HG02938 (cell line): ENCODE measurements around the gene DES.

Experiments used
- ATAC-seq: cut with Tn5 transposase; IDR thresholded peaks from one replicate; pipeline ENCODE4 v1.9.1; 2021; ENCODE audit warnings: mild to moderate bottlenecking, moderate library complexity; ENCODE audit not compliant: unreplicated experiment

DES gene

GRCh38 chr2:219437690-219438206 is 19.6 kb downstream of the DES start:
- no peak for ATAC-seq

GRCh38 chr2:219438453-219438852 is 20.3 kb downstream of the DES start:
- no peak for ATAC-seq

DNA sequence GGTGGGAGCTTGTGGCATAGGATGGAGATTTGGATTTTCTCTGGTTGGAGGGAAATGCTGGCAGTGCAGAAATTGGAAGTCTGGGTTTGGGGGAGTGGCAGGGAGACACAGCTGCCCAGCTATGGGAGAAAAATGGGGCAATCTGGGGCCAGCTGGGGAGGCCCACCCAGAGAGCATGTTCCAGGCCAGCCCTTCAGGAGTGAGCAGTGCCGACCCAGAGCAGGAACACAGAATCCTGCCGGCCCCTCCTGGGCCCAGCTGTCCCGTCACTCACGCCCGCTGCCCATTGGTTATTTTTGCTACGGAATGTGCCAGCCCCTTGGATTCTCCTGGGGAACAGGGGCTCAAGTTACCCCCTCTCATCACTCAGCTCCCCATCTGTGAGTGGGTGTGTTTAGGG is 21.3 kb downstream of the DES start:
- ATAC-seq = no peak

GRCh38 chr2:219440388-219441256 is 22.4 kb downstream of the DES start:
- no peak for ATAC-seq

- no peak for ATAC-seq
Observed at GRCh38 chr2:219441451-219442255, 23.5 kb downstream of the DES start.

DNA sequence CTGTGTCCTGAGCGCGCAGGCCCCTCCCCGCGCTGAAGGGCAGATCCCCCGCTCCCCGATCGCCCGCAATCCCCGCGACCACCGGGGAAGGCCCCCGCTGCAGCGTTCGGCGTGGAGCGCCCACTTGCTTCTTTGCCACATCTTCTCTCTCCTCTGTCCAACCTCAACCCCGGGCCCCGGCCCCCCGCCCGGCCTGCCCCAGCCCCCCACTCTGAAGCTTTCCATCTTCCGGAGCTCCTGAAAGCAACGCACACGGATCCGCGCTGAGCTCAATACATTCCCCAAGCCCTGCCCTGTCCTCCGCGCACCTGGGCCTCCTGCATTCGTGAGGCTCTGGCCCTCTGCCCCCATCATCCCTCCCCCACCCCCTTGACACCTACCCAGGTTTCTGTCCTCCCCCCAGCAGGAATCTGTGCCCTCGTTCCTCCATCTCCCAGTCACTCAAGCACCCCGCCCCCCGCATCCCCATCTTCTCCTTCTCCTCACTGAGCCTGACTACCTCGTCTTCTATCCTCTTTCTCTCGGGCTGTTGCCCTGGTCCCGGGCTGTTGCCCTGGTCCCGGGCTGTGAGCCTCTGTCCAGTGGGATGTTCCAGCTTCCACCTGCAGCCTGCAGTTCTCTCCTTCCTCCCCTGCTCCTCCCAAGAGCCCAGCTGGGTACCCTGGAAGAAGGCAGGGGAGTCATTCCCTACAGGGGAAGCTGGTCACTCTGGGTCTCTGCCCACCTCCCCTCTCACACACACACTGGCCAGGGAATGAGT is 24.3 kb downstream of the DES start:
- no peak for ATAC-seq

DNA sequence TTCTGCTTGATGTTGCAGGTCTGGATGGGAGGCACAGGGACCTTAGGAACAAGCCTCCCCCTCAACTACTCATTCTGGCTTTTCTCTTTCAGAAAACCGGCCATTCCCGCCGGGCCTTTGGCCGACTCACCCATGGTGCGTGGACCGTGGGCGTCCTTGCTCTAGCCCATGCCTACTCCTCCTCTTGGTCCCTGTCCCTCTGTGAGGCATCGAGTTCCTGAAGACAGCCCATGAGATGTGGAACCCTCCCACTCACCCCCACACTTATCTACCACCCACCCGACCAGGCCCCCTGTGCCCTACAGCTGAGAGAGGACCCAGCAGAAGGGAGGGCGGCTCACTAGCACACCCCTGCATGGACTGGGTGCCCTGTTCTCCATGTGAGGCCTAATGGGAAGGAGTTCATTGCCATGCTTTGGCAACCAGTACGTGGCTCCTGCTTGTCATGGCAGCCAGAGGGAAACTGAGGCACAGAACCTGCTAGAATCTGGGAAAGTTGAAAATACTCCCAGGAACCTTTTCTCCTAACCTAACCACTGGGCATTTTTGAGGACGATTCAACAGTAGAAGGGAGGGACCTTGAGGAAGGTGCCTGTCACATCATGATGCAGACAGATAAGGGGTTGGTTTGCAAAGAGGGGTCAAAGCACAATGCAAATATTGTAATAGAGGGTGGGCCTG is 25.0 kb downstream of the DES start:
- no peak for ATAC-seq

- no peak for ATAC-seq
Observed at GRCh38 chr2:219443697-219444023, 25.5 kb downstream of the DES start.

GRCh38 chr2:219444566-219445091 is 26.5 kb downstream of the DES start:
- ATAC-seq = no peak

- ATAC-seq = no peak
Observed at GRCh38 chr2:219445220-219445640, 27.1 kb downstream of the DES start.

DNA sequence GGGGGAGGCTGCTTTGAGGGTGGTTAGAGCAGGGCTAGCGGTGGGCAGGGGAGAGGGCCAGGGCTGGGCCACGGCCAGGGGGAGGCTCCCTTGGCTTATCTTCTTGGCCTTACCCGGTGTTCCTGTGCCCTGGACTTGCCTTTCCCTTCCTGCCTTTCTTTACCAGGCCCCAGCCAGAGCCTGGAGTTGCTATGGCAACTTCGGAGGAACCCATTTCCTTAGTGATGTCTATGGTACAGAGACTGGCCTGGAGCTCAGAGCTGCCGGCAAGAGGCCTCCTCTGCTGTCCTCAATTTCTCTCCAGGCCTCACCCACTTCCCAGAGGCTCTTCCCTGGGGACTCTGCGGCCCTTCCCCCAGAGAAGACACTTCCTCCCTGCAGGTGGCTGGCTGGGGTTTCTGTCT is 27.9 kb downstream of the DES start:
- no peak for ATAC-seq

- no peak for ATAC-seq
Observed at GRCh38 chr2:219446689-219447088, 28.5 kb downstream of the DES start.

DNA sequence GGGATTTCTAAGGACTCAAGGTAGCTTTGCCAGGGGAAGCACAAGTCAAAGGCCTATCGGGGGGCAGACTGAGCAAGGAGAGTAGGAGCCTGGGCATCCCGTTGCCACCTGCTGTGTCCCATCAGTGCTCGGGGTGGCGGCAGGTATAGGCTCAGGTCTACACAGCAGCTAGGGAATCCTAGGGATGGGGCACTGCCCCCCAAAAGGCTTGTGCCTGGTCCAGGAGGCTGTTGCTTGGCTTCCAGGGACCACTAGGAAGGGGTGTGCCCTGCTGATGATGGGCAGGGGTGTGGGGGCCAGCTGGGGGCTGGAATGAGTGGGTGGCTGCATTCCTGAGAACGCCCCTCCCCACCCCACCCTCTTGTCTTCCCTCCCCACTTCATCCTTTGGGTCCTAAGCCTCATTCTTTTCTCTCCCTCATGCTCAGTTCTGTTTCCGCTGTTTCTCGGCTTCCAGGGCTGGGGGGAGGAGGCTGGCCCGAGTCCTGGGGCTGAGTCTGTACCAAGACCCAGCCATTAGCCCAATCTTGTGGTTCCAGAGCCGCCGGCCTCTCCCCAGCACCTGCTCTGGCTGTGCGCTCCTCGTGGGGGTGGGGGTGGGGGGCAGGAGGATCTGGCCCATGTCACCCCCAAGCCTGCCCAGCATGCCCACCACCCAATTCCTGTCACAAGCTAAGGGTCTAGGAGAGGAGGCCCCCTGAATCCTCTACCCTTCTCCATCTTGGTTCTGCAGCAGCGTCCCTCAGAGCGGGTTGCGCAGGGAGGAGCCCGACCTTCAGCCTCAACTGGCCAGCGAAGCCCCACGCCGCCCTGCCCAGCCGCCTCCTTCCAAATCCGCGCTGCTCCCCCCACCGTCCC is 29.3 kb downstream of the DES start:
- no peak for ATAC-seq

DNA sequence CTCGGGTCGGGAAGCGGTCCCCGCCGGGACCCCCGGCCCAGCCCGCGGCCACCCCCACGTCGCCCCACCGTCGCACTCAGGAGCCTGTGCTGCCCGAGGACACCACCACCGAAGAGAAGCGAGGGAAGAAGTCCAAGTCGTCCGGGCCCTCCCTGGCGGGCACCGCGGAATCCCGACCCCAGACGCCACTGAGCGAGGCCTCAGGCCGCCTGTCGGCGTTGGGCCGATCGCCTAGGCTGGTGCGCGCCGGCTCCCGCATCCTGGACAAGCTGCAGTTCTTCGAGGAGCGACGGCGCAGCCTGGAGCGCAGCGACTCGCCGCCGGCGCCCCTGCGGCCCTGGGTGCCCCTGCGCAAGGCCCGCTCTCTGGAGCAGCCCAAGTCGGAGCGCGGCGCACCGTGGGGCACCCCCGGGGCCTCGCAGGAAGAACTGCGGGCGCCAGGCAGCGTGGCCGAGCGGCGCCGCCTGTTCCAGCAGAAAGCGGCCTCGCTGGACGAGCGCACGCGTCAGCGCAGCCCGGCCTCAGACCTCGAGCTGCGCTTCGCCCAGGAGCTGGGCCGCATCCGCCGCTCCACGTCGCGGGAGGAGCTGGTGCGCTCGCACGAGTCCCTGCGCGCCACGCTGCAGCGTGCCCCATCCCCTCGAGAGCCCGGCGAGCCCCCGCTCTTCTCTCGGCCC is 30.1 kb downstream of the DES start:
- ATAC-seq = no peak

DNA sequence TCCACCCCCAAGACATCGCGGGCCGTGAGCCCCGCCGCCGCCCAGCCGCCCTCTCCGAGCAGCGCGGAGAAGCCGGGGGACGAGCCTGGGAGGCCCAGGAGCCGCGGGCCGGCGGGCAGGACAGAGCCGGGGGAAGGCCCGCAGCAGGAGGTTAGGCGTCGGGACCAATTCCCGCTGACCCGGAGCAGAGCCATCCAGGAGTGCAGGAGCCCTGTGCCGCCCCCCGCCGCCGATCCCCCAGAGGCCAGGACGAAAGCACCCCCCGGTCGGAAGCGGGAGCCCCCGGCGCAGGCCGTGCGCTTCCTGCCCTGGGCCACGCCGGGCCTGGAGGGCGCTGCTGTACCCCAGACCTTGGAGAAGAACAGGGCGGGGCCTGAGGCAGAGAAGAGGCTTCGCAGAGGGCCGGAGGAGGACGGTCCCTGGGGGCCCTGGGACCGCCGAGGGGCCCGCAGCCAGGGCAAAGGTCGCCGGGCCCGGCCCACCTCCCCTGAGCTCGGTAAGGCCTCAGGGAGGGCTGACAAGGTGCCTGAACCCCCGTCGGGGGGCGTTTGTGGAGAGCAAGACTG is 30.7 kb downstream of the DES start:
- no peak for ATAC-seq

DNA sequence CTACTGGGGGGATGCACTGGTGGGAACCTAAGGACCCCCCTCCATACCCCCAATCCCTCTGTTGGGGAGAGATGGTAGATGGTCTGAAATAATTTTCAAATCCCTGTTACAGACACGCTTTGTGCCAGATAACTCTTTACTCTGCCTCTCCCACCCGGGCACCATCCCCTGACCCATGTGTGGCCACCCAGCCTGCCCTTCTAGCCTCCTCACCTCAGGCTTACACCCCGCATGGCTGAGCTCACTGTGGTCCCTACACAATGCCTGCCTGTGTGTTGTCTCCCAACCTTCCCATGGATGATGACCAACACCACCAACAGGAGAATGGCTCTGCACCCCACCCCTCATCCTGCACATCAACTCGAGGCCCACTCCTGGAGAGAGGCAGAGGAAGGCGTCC is 31.4 kb downstream of the DES start:
- ATAC-seq = no peak

DNA sequence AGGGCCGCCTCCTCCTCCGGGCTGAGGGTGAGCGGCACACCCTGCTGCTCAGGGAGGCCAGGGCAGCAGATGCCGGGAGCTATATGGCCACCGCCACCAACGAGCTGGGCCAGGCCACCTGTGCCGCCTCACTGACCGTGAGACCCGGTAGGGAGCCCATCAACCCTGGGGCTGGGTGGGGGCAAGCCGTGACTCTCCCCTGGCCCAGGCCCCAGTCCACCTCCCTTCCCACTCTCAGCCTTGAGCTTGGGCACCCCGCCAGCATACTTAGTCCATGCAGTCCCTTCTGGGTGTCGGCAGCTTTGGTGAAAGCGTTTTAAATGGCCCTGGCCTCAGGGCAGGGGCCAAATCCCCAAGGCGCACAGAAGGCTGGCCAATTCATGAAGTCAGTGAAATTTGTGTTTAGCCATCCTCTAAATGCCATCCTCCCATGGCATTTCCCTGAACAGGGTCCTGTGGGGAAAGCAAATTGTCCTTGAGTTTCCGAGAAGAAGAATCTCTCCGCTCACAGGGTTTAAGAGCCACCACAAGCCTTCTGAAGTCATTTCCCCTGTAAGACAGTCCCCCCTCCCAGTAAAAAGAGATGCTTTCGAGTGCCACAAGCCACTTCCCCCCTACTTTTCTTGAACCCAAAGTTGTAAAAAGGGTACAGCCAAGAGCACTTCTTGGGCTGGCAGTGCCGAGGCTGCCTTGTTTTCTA is 33.6 kb downstream of the DES start:
- no peak for ATAC-seq
